ENCODE results near the gene FAM161B.

DNA sequence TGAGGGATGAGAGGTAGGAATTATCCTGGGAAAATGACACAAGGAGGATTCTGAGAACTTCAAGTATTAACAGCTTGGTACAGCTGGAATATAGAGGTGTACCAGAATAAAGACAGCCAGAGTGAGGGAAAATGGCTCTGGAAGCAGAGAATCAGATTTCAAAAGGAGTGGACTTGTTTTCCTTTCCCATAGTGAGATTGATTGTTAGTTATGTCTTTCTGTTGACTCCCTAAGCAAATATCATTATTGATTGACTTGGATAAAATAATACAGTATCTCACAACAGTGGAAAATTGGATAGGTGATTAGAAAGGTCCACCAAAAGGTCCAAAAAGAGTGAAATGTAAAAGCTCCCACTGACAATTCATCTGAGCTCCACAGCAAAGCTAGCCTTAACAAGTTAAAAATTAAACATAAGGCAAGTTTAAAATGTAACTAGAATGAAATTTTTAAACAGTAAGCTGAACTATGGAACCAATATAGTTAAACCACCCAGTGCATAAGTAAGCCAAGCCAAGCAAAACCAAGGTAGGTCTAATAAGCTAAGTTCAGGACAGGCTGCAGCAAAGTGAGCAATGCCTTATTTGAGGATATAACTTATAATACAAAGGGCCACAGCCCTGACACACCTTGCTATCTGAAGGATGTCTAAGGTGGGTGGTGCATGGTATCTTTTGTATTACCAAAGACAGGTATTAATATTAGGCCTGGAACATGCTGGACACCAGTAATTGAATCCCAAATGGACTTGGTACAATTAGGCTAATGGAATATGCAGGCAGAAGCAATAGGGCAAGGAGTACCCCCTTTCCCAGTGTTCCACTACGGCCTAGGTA lies 47.4 kb upstream of the FAM161B start:
- TF ChIP-seq FOXK2 (IDR thresholded peaks at IDR 0.05), result no peak
- no peak for TF ChIP-seq TARDBP (IDR thresholded peaks at IDR 0.05)
- no peak for TF ChIP-seq SP1 (IDR thresholded peaks at IDR 0.05)
- no peak for TF ChIP-seq SUZ12 (IDR thresholded peaks at IDR 0.05)
- TF ChIP-seq, protein P1, sequence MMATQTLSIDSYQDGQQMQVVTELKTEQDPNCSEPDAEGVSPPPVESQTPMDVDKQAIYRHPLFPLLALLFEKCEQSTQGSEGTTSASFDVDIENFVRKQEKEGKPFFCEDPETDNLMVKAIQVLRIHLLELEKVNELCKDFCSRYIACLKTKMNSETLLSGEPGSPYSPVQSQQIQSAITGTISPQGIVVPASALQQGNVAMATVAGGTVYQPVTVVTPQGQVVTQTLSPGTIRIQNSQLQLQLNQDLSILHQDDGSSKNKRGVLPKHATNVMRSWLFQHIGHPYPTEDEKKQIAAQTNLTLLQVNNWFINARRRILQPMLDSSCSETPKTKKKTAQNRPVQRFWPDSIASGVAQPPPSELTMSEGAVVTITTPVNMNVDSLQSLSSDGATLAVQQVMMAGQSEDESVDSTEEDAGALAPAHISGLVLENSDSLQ (IDR thresholded peaks at IDR 0.05), result no peak
- no peak for TF ChIP-seq NFRKB (IDR thresholded peaks at IDR 0.05)

All from HEK293T (cell line).